Sigmoid colon (tissue), 7 donors: ENCODE measurements around the gene FBXO45. TPM values are rescaled to one million over a fixed set of nuclear protein-coding genes. Genes with fewer than 3 reads are reported as not detected.

Source experiments
- DNase-seq: peaks from one replicate; pipeline ENCODE4 v3.0.0-alpha.2; 2019
- H3K27ac ChIP-seq, 4 donors: fragments of 200-600 bp; sonication (generic); one replicate each; pipeline ENCODE4 v1.5.1; 2016 to 2019; ENCODE audit warnings: mild to moderate bottlenecking in 1 of 4
- H3K27me3 ChIP-seq, 3 donors: fragments of 200-600 bp; sonication (generic); one replicate each; pipeline ENCODE4 v1.5.1; 2019; ENCODE audit warnings: mild to moderate bottlenecking in 1 of 3
- H3K36me3 ChIP-seq, 4 donors: fragments of 200-600 bp; sonication (generic); one replicate each; pipeline ENCODE4 v1.5.1; 2016 to 2019
- H3K4me1 ChIP-seq, 4 donors: fragments of 200-600 bp; sonication (generic); one replicate each; pipeline ENCODE4 v1.5.1; 2017 to 2019
- H3K4me3 ChIP-seq, 4 donors: fragments of 200-600 bp; sonication (generic); one replicate each; pipeline ENCODE4 v1.5.1; 2017 to 2019; ENCODE audit warnings: mild to moderate bottlenecking in 2 of 4, moderate library complexity in 1 of 4
- H3K9me3 ChIP-seq, 4 donors: fragments of 200-600 bp in 3 of 4; sonication (generic) in 3 of 4; one replicate each; pipeline versions ENCODE4 v1.5.1 to v1.6.1; 2013 to 2019
- CTCF ChIP-seq, 4 experiments: fragments of 450-650 bp in 3 of 4; fragments of 200-600 bp in 1 of 4; IDR thresholded peaks; one replicate each; pipeline ENCODE4 v1.5.1; 2016 to 2019; ENCODE audit warnings: antibody characterized with exemption in 4 of 4, mild to moderate bottlenecking in 3 of 4, moderate library complexity in 2 of 4
- EP300 ChIP-seq, 4 donors: sonication (generic); formaldehyde crosslinking; IDR thresholded peaks; one replicate each; pipeline ENCODE4 v1.6.1; 2017; ENCODE audit warnings: antibody characterized with exemption in 4 of 4
- POLR2A ChIP-seq, 2 donors: fragments of 450-650 bp; IDR thresholded peaks; one replicate each; pipeline ENCODE4 v1.6.1; 2016; ENCODE audit warnings: antibody characterized with exemption in 2 of 2, mild to moderate bottlenecking in 2 of 2, moderate library complexity in 2 of 2
- POLR2AphosphoS5 ChIP-seq, 4 donors: sonication (generic); formaldehyde crosslinking; IDR thresholded peaks; one replicate each; pipeline ENCODE4 v1.6.1; 2017; ENCODE audit warnings: antibody characterized with exemption in 4 of 4
- WGBS, 2 donors: extraction: QIAGEN DNeasy Blood & Tissue Kit; methylation state at CpG; one replicate each; pipeline ENCODE4 v1.1.7; 2013; 5-methylcytosine and 5-hydroxymethylcytosine counted together
- intact Hi-C: fragments of 100-400 bp; cut with DNase I; formaldehyde crosslinking; loops from one replicate; pipeline ENCODE4 v1.15.1; 2023
- polyA plus RNA-seq, 3 donors: library from polyadenylated mRNA; stranded (reverse); fragments of 200-250 nt; gene quantifications; one replicate each; pipeline ENCODE4 v1.2.3, GENCODE V29; 2013
- total RNA-seq, 4 donors: library from RNA; depleted of rRNA; stranded (reverse); fragments of >200 nt; gene quantifications; one replicate each; pipeline ENCODE4 v1.1.0, GENCODE V29; 2016
- donor health status: healthy with polysubstance abuse.
- donor health status: Bipolar disorder and iron deficiency.
- donor health status: healthy.

Gene FBXO45
- total and polyA plus RNA-seq, 7 donors, result 4.8 to 10.9 (median 6.9) TPM

GRCh38 chr3:196632046-196632751 lies 63.7 kb downstream of the FBXO45 start:
- Histone ChIP-seq H3K27ac (peak overlapping the region; percentile 82 to 92 (median 86)), H3K4me1 (peaks cover 0 to 27% (median 16%) of the 10 kb centered on the region in 4 donors), H3K27me3 (no peaks in the 10 kb centered on the region), H3K4me3 (peak overlapping the region; percentile 47 to 65 (median 61)), H3K9me3 (no peaks in the 10 kb centered on the region), H3K36me3 (no peaks in the 10 kb centered on the region)
- WGBS, 2 donors, result 1% methylated on average over 43 of the region's 43 CpGs
- peak; percentile 87 for DNase-seq
- no peak for TF ChIP-seq EP300 (IDR thresholded peaks at IDR 0.05)
- TF ChIP-seq POLR2AphosphoS5 (IDR thresholded peaks at IDR 0.05), result peak; percentile 23 to 67 (median 59)
- peak; percentile 25 to 49 for TF ChIP-seq POLR2A (IDR thresholded peaks at IDR 0.05)
- peak in 1 of 4 experiments; percentile 39 for TF ChIP-seq CTCF (IDR thresholded peaks at IDR 0.05)
- intact Hi-C loops, result loop anchor here (2.0 kb wide), 1 partner anchor 21 kb away; no protein-coding TSS in a partner anchor

GRCh38 chr3:196633555-196634151 lies 65.2 kb downstream of the FBXO45 start:
- Histone ChIP-seq H3K9me3 (no peaks in the 10 kb centered on the region), H3K36me3 (no peaks in the 10 kb centered on the region), H3K27ac (peak overlapping the region; percentile 82 to 92 (median 86)), H3K4me1 (peaks cover 0 to 27% (median 16%) of the 10 kb centered on the region in 4 donors), H3K27me3 (no peaks in the 10 kb centered on the region), H3K4me3 (peak overlapping the region in 1 of 4 donors; percentile 65)
- DNase-seq, result no peak
- intact Hi-C loops, result loop anchor here (2.0 kb wide), 1 partner anchor 23 kb away; no protein-coding TSS in a partner anchor
- WGBS, 2 donors, result 84 to 93% methylated on average over 12 of the region's 12 CpGs
- no peak for TF ChIP-seq POLR2A (IDR thresholded peaks at IDR 0.05)
- no peak for TF ChIP-seq POLR2AphosphoS5 (IDR thresholded peaks at IDR 0.05)
- TF ChIP-seq CTCF (IDR thresholded peaks at IDR 0.05), result no peak
- TF ChIP-seq EP300 (IDR thresholded peaks at IDR 0.05), result no peak

GRCh38 chr3:196634224-196634623 lies 65.8 kb downstream of the FBXO45 start:
- Histone ChIP-seq H3K36me3 (no peaks in the 10 kb centered on the region), H3K27me3 (no peaks in the 10 kb centered on the region), H3K4me3 (no peak overlapping the region), H3K4me1 (peaks cover 0 to 29% (median 18%) of the 10 kb centered on the region in 4 donors), H3K9me3 (no peaks in the 10 kb centered on the region), H3K27ac (peak overlapping the region; percentile 82 to 92 (median 86))
- WGBS, 2 donors, result 62 to 91% methylated on average over 10 of the region's 10 CpGs
- TF ChIP-seq CTCF (IDR thresholded peaks at IDR 0.05) (no peak), POLR2A (IDR thresholded peaks at IDR 0.05) (no peak), EP300 (IDR thresholded peaks at IDR 0.05) (no peak), POLR2AphosphoS5 (IDR thresholded peaks at IDR 0.05) (no peak)
- intact Hi-C loops, result no loop called here
- DNase-seq, result no peak

- no peaks in the 10 kb centered on the region for H3K9me3 ChIP-seq
- DNase-seq, result no peak
- intact Hi-C loops, result no loop called here
- peaks cover 0 to 36% (median 24%) of the 10 kb centered on the region in 4 donors for H3K4me1 ChIP-seq
- no peak for TF ChIP-seq EP300 (IDR thresholded peaks at IDR 0.05)
- TF ChIP-seq CTCF (IDR thresholded peaks at IDR 0.05), result no peak
- no peak for TF ChIP-seq POLR2AphosphoS5 (IDR thresholded peaks at IDR 0.05)
- TF ChIP-seq POLR2A (IDR thresholded peaks at IDR 0.05), result no peak
- H3K27ac ChIP-seq, result peak overlapping the region in 1 of 4 donors; percentile 28
- no peak overlapping the region for H3K4me3 ChIP-seq
- no peaks in the 10 kb centered on the region for H3K36me3 ChIP-seq
- peaks cover under 1 to 2% (median 2%) of the 10 kb centered on the region in 3 donors for H3K27me3 ChIP-seq
- 77 to 85% methylated on average over 7 of the region's 7 CpGs for WGBS, 2 donors
Observed at GRCh38 chr3:196634829-196635228, 66.4 kb downstream of the FBXO45 start.
